ENCODE measurements around the gene S100PBP.

The S100PBP gene

GRCh38 chr1:32817159-32817814, at the start of gene S100PBP, which contains the start of gene YARS1:
Gene S100PBP (plus strand): TSS chr1:32817653. CDS start chr1:32826100, 8,447 bp downstream.
Gene YARS1 (minus strand): TSS chr1:32817358. CDS start chr1:32817244, 114 bp downstream.
- peaks cover 25% of the 10 kb centered on the region for H4K20me1 ChIP-seq (ENCODE audit: insufficient read depth, low read length)
- H3K27ac ChIP-seq (ENCODE audit: low read length): peak within 1 kb of the TSS; percentile 95
- peak within 1 kb of the TSS; percentile 97 for H3K4me3 ChIP-seq (ENCODE audit: low read length)
- no peaks in the 10 kb centered on the region for H3K9me3 ChIP-seq (ENCODE audit: insufficient read depth, low read length)
- H3K27me3 ChIP-seq (ENCODE audit: low read depth, low read length): no peaks in the 10 kb centered on the region
- TF ChIP-seq EZH2phosphoT487 (IDR thresholded peaks at IDR 0.05; ENCODE audit: low read depth) (no peak), CTCF (IDR thresholded peaks at IDR 0.05; ENCODE audit: low read depth, low read length) (no peak)
- H2AFZ ChIP-seq (ENCODE audit: low read depth, low read length): no peak within 1 kb of the TSS
- H3K4me2 ChIP-seq (ENCODE audit: low read length): peak within 1 kb of the TSS; percentile 98
- peaks cover 97% of the 10 kb centered on the region for H3K79me2 ChIP-seq (ENCODE audit: low read length)
- H3K4me1 ChIP-seq (ENCODE audit: low read length): peaks cover 24% of the 10 kb centered on the region
- peaks cover 14% of the 10 kb centered on the region for H3K36me3 ChIP-seq (replicated peaks; ENCODE audit: low read depth, low read length)
- peak within 1 kb of the TSS; percentile 99 for H3K9ac ChIP-seq (ENCODE audit: low read length)

DNA sequence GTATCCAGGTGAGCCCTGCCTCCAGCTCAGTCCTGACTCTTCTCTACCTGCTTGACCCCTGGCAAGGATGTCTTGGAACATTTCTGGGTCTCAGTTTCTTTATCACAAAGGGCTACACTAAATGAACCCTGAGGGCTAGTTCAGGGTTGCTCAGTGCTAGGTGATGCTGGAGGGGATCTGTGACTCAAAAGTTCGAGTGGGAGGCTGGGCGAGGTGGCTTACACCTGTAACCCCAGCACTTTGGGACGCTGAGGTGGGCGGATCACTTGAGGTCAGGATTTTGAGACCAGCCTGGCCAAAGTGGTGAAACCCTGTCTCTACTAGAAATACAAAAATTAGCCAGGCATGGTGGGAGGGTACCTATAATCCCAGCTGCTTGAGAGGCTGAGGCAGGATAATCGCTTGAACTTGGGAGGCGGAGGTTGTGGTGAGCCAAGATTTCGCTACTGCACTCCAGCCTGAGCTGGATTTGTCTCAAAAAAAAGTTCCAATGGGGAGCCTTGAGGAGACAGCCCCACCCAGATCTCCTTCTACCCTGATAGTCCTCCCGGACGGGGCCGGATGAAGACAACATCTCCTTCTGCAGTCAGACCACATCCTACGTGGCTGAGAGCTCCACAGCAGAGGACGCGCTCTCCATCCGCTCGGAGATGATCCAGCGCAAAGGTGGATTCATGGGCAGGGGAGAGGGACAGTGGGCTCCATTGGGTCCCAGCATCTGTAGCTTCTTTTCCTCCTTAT, 49.2 kb upstream of the S100PBP start:
- no peak overlapping the region for H3K4me3 ChIP-seq (ENCODE audit: low read length)
- H2AFZ ChIP-seq (ENCODE audit: low read depth, low read length): no peak overlapping the region
- no peaks in the 10 kb centered on the region for H3K27me3 ChIP-seq (ENCODE audit: low read depth, low read length)
- H3K9me3 ChIP-seq (ENCODE audit: insufficient read depth, low read length): no peaks in the 10 kb centered on the region
- H3K27ac ChIP-seq (ENCODE audit: low read length): no peak overlapping the region
- no peak for TF ChIP-seq CTCF (IDR thresholded peaks at IDR 0.05; ENCODE audit: low read depth, low read length)
- TF ChIP-seq EZH2phosphoT487 (IDR thresholded peaks at IDR 0.05; ENCODE audit: low read depth): no peak
- no peaks in the 10 kb centered on the region for H3K79me2 ChIP-seq (ENCODE audit: low read length)
- H3K9ac ChIP-seq (ENCODE audit: low read length): no peak overlapping the region
- H3K4me1 ChIP-seq (ENCODE audit: low read length): no peaks in the 10 kb centered on the region
- no peak overlapping the region for H3K4me2 ChIP-seq (ENCODE audit: low read length)
- H3K36me3 ChIP-seq (replicated peaks; ENCODE audit: low read depth, low read length): no peaks in the 10 kb centered on the region
- no peaks in the 10 kb centered on the region for H4K20me1 ChIP-seq (ENCODE audit: insufficient read depth, low read length)

DNA sequence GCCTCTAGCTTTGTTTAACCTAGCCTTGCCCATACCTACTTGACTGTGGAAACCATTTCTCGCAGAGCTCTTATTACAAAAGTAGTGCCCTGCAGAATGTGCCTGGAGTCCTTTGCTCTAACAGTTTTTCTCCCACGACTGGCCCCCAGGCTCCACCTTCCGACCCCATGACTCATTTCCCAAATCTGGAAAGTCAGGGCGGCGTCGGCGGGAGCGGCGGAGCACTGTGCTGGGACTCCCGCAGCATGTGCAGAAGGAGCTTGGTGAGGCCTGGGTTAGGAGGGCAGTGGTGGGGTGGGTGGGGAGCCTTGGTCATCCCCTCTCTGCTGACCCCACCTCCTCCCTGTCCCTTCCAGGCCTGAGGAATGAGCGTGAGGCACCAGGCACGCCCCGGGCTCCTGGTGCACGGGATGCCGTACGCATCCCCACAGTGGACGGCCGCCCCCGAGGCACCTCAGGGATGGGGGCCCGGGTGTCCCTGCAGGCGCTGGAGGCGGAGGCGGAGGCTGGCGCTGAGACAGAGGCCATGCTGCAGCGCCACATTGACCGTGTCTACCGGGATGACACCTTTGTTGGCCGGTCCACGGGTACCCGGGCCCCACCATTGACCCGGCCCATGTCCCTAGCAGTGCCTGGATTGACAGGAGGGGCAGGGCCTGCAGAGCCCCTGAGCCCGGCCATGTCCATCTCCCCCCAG, 47.8 kb upstream of the S100PBP start:
- TF ChIP-seq EZH2phosphoT487 (IDR thresholded peaks at IDR 0.05; ENCODE audit: low read depth) (no peak), CTCF (IDR thresholded peaks at IDR 0.05; ENCODE audit: low read depth, low read length) (no peak)
- no peaks in the 10 kb centered on the region for H3K27me3 ChIP-seq (ENCODE audit: low read depth, low read length)
- H3K36me3 ChIP-seq (replicated peaks; ENCODE audit: low read depth, low read length): no peaks in the 10 kb centered on the region
- H3K79me2 ChIP-seq (ENCODE audit: low read length): no peaks in the 10 kb centered on the region
- no peak overlapping the region for H2AFZ ChIP-seq (ENCODE audit: low read depth, low read length)
- H3K4me2 ChIP-seq (ENCODE audit: low read length): no peak overlapping the region
- no peak overlapping the region for H3K9ac ChIP-seq (ENCODE audit: low read length)
- no peak overlapping the region for H3K4me3 ChIP-seq (ENCODE audit: low read length)
- H3K27ac ChIP-seq (ENCODE audit: low read length): no peak overlapping the region
- H4K20me1 ChIP-seq (ENCODE audit: insufficient read depth, low read length): no peaks in the 10 kb centered on the region
- H3K9me3 ChIP-seq (ENCODE audit: insufficient read depth, low read length): no peaks in the 10 kb centered on the region
- H3K4me1 ChIP-seq (ENCODE audit: low read length): no peaks in the 10 kb centered on the region

- peaks cover 3% of the 10 kb centered on the region for H3K36me3 ChIP-seq (replicated peaks; ENCODE audit: low read depth, low read length)
- H3K27ac ChIP-seq (ENCODE audit: low read length): no peak overlapping the region
- no peak overlapping the region for H3K4me2 ChIP-seq (ENCODE audit: low read length)
- no peak overlapping the region for H3K9ac ChIP-seq (ENCODE audit: low read length)
- H3K4me3 ChIP-seq (ENCODE audit: low read length): no peak overlapping the region
- H3K27me3 ChIP-seq (ENCODE audit: low read depth, low read length): no peaks in the 10 kb centered on the region
- H3K79me2 ChIP-seq (ENCODE audit: low read length): no peaks in the 10 kb centered on the region
- no peaks in the 10 kb centered on the region for H3K9me3 ChIP-seq (ENCODE audit: insufficient read depth, low read length)
- H3K4me1 ChIP-seq (ENCODE audit: low read length): no peaks in the 10 kb centered on the region
- no peak for TF ChIP-seq EZH2phosphoT487 (IDR thresholded peaks at IDR 0.05; ENCODE audit: low read depth)
- H4K20me1 ChIP-seq (ENCODE audit: insufficient read depth, low read length): no peaks in the 10 kb centered on the region
- H2AFZ ChIP-seq (ENCODE audit: low read depth, low read length): no peak overlapping the region
Measured at GRCh38 chr1:32770221-32770731, 47.2 kb upstream of the S100PBP start.

Data from OCI-LY3 (cell line).